Ovary (tissue), 9 donors: Measurements from ENCODE around the gene CEP72. TPM values are rescaled to one million over a fixed set of nuclear protein-coding genes. Genes with fewer than 3 reads are reported as not detected.

ENCODE experiments used
- DNase-seq, 5 donors: peaks; one replicate each; pipeline ENCODE4 v3.0.0-alpha.2; 2019 to 2020
- H3K27ac ChIP-seq, 2 donors: fragments of 200-600 bp; one replicate each; pipeline versions ENCODE4 v1.5.1 to v1.8.0; 2019 to 2022
- H3K27me3 ChIP-seq: fragments of 200-600 bp; one replicate; pipeline ENCODE4 v1.8.0; 2022
- H3K36me3 ChIP-seq: fragments of 200-600 bp; sonication (generic); one replicate; pipeline ENCODE4 v1.5.1; 2019
- H3K4me1 ChIP-seq: one replicate; pipeline ENCODE4 v1.8.1; 2013; ENCODE audit warnings: mild to moderate bottlenecking, moderate library complexity; ENCODE audit not compliant: insufficient read depth
- H3K4me3 ChIP-seq: fragments of 200-600 bp; sonication (generic); one replicate; pipeline ENCODE4 v1.5.1; 2017
- H3K9me3 ChIP-seq, 2 donors: fragments of 200-600 bp in 1 of 2; sonication (generic) in 1 of 2; one replicate each; pipeline versions ENCODE4 v1.5.1 to v1.8.1; 2013 to 2019; ENCODE audit warnings: mild to moderate bottlenecking in 1 of 2, moderate library complexity in 1 of 2
- EP300 ChIP-seq: sonication (generic); formaldehyde crosslinking; IDR thresholded peaks from one replicate; pipeline ENCODE4 v1.6.1; 2017; ENCODE audit warnings: antibody characterized with exemption
- POLR2A ChIP-seq: fragments of 450-650 bp; IDR thresholded peaks from one replicate; pipeline ENCODE4 v1.6.1; 2017; ENCODE audit warnings: antibody characterized with exemption, mild to moderate bottlenecking, moderate library complexity
- WGBS, 3 donors: extraction: QIAGEN DNeasy Blood & Tissue Kit in 1 of 3; methylation state at CpG; one replicate each; pipeline versions ENCODE4 v1.1.5 to v1.1.7; 2013 to 2017; 5-methylcytosine and 5-hydroxymethylcytosine counted together
- intact Hi-C, 4 donors: fragments of 100-400 bp; cut with DNase I; formaldehyde crosslinking; loops; one replicate each; pipeline versions ENCODE4 v1.11.0 to v1.15.1; 2022 to 2023
- polyA plus RNA-seq, 2 donors: library from polyadenylated mRNA; stranded (reverse); fragments of 200-250 nt in 1 of 2; fragments of 350-450 nt in 1 of 2; fragmentation: Illumina TruSeq in 1 of 2; extraction: RNeasy Lipid Tissue Mini Kit (QIAGEN cat#74804) in 1 of 2; gene quantifications; one replicate each; pipeline ENCODE4 v1.2.3, GENCODE V29; 2013 to 2014
- total RNA-seq, 7 donors: library from RNA; depleted of rRNA in 2 of 7; stranded (reverse); fragments of >200 nt in 2 of 7; fragmentation: NEBNext Ultra II Directional in 3 of 7; extraction: Animal tissue kit (Norgen Biotek cat#: 25700) in 3 of 7; gene quantifications; one replicate each; pipeline versions ENCODE4 v1.1.0 to v1.2.4, GENCODE V29; 2016 to 2023
- TF ChIP-seq, protein P1 (sequence below), 3 donors: fragments of 450-650 bp in 2 of 3; fragments of 200-600 bp in 1 of 3; IDR thresholded peaks; one replicate each; pipeline versions ENCODE4 v1.5.1 to v1.8.0; 2016 to 2022; ENCODE audit warnings: antibody characterized with exemption in 3 of 3, mild to moderate bottlenecking in 1 of 3
- donor health status: DM: no; HTN: no; CAD: no; lungs with moderate emphysema.
- donor health status: DM: no; HTN: no; CAD: no.
- donor health status: Bipolar disorder and iron deficiency.
- donor health status: DM: yes; HTN: yes; CAD: no.
- donor health status: DM: no; HTN: no; CAD: no.
- donor health status: DM: yes; HTN: yes; CAD: no.

CEP72 gene
- total and polyA plus RNA-seq, 9 donors = 1.6 to 11.2 (median 7.7) TPM

DNA sequence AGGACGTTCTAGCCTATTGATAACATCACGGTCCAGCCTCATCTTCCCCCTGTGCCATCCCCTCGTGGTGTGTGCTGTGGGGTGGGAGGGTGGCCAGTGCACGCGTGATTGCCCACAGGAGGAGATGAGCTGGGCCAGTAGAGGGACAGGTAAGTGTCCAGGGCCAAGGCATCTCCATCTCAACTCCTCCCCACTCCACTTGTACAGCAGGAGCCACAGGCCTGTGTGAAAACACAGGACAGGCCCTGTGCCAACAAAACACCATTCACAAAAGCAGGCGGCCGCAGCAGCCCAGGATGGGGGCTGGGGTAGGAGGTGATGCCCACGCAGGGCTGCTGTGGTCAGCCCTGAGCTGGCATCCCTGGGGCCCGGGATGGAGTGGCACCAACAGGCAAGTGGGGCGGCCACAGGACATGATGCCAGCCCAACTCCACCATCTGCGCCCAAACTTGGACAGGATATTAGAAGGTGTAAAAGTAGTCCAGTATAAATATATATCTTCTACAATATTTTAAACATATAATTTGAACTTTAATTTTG lies 48.4 kb downstream of the CEP72 start:
- TF ChIP-seq POLR2A = no peak
- TF ChIP-seq, protein P1, sequence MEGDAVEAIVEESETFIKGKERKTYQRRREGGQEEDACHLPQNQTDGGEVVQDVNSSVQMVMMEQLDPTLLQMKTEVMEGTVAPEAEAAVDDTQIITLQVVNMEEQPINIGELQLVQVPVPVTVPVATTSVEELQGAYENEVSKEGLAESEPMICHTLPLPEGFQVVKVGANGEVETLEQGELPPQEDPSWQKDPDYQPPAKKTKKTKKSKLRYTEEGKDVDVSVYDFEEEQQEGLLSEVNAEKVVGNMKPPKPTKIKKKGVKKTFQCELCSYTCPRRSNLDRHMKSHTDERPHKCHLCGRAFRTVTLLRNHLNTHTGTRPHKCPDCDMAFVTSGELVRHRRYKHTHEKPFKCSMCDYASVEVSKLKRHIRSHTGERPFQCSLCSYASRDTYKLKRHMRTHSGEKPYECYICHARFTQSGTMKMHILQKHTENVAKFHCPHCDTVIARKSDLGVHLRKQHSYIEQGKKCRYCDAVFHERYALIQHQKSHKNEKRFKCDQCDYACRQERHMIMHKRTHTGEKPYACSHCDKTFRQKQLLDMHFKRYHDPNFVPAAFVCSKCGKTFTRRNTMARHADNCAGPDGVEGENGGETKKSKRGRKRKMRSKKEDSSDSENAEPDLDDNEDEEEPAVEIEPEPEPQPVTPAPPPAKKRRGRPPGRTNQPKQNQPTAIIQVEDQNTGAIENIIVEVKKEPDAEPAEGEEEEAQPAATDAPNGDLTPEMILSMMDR (IDR thresholded peaks at IDR 0.05) = no peak
- no peak for TF ChIP-seq EP300
- no peak overlapping the region for H3K4me3 ChIP-seq
- H3K36me3 ChIP-seq = peaks cover 2% of the 10 kb centered on the region
- intact Hi-C loops = no loop called here
- WGBS, 3 donors = 91 to 95% (median 94%) methylated on average over 11 of the region's 11 CpGs
- no peak overlapping the region for H3K27ac ChIP-seq
- peaks cover 0 to 3% of the 10 kb centered on the region in 2 donors for H3K9me3 ChIP-seq
- no peaks in the 10 kb centered on the region for H3K27me3 ChIP-seq
- H3K4me1 ChIP-seq = no peaks in the 10 kb centered on the region
- DNase-seq = no peak

DNA sequence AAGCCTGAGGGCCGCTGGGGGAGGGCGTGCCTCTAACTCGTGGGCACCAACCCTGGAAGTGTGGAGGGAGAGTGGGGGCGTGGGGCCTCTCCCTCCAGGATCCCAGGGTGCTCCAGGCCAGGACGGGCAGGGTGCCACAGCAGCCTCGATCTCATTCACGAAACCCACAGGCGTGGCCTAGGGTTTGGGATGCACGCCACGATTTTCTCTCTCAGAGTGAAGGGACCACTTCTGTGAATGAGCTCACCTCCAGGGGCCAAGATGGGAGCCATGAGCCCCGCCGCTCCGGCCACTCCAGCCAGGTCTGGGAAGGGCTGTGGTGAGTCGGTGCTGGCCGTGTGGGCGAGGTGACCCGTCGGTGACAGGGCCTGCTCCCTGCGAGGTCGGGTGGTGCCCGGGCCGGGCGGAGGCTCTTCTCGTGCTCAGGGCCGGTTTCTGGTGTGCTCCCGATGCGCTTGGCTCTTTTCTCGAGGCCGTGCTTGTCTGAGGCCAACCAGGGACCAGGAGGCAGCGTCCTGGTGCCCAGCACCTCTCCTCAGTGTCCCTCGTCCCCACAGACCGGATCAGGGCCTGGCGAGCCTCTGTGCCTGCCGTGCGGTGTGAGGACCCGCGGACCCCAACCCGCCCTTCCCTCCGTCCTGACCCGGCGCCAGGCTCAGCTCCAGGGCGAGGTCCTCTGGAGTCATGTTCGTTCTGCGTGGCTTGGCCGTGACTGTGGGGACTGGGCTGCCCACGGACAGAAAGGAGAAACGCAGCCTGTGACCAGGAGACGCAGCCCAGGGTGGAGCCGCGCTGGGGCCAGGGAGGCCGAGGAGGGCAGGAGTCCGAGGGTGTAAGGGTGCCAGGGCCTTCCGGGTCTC lies 50.0 kb downstream of the CEP72 start:
- intact Hi-C loops = no loop called here
- WGBS, 3 donors = 95 to 98% (median 97%) methylated on average over 53 of the region's 53 CpGs
- Histone ChIP-seq H3K4me1 (no peaks in the 10 kb centered on the region), H3K27ac (no peak overlapping the region), H3K27me3 (no peaks in the 10 kb centered on the region), H3K9me3 (peaks cover 0 to 3% of the 10 kb centered on the region in 2 donors), H3K4me3 (no peak overlapping the region), H3K36me3 (peaks cover 2% of the 10 kb centered on the region)
- peak in 1 of 5 donors; percentile 20 for DNase-seq
- TF ChIP-seq POLR2A (no peak), EP300 (no peak)
- TF ChIP-seq, protein P1 (IDR thresholded peaks at IDR 0.05) = no peak

DNA sequence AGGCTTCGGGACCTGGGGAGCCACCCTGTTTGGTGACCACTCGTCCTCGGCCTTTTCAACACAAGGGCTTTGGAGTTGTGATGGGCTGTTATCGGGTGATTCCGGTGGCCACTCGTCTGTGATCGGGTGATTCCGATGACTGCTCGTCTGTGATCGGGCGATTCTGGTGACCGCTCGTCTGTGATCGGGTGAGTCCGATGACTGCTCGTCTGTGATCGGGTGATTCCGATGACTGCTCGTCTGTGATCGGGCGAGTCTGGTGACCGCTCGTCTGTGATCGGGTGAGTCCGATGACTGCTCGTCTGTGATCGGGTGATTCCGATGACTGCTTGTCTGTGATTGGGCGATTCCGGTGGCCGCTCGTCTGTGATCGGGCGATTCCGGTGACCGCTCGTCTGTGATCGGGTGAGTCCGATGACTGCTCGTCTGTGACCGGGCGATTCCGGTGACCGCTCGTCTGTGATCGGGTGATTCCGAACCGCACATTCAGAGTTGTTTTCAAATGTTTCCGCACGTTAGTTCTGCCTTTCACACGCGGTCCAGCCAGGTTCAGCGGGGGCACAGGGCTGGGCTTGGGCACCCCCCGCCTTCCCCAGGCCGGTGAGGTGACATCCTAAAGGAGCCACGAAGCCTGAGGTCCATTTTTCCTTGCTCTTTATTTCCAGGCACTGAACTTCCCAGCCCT lies 50.8 kb downstream of the CEP72 start:
- Histone ChIP-seq H3K9me3 (peaks cover 0 to 3% of the 10 kb centered on the region in 2 donors), H3K27me3 (no peaks in the 10 kb centered on the region), H3K36me3 (no peaks in the 10 kb centered on the region), H3K27ac (no peak overlapping the region), H3K4me3 (no peak overlapping the region), H3K4me1 (no peaks in the 10 kb centered on the region)
- DNase-seq = no peak
- intact Hi-C loops = no loop called here
- no peak for TF ChIP-seq POLR2A
- TF ChIP-seq, protein P1 (IDR thresholded peaks at IDR 0.05) = no peak
- TF ChIP-seq EP300 = no peak
- 93 to 97% (median 96%) methylated on average over 56 of the region's 56 CpGs for WGBS, 3 donors

DNA sequence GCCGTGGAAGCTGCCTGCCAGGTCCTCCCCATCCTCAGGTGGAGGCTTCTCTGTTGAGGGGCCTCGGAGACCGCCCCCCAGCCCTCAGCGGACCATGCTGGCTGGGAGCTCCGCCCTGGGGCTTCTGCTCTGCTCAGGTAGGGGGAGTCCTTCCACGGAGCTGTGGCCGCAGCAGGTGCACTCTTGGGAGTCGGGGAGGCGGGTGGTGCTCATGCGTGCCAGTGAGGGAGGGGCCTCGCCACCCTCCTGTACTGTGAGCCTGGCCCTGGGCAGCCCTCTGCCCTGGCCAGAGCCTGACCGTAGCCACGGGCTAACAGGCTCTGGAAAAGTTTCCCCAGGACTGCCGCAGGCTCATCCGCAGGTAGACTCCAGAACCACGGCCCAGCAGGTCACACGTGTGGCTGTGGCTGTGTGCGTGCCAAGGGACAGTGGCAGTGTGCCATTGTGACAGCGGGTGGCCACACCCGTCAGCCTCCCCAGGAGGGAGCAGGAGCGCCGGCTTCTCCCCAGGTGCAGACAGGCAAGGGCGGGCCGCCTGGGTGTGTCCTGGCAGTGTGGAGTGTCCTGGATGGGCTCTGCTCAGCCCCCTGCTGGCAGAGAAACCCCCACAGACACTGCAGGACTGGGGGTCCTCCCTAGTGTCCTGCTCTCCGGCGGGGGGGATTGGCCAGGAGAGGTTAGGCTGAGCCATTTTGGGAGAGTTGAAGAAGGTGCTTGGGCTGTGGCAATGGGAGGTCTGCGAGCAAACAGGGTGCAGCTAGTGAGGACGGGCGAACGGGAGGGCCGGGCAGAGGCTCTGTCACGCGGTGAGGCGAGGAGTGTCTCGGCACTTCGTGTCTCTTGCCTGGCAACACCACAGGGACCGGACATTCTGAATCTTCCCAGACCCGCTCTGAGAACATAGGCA lies 51.5 kb downstream of the CEP72 start:
- no peak for DNase-seq
- H3K4me3 ChIP-seq = no peak overlapping the region
- intact Hi-C loops = no loop called here
- 93 to 98% (median 93%) methylated on average over 38 of the region's 38 CpGs for WGBS, 3 donors
- no peak overlapping the region for H3K27ac ChIP-seq
- H3K36me3 ChIP-seq = no peaks in the 10 kb centered on the region
- no peaks in the 10 kb centered on the region for H3K4me1 ChIP-seq
- H3K9me3 ChIP-seq = no peaks in the 10 kb centered on the region
- TF ChIP-seq, protein P1 (IDR thresholded peaks at IDR 0.05) = no peak
- no peak for TF ChIP-seq EP300
- no peak for TF ChIP-seq POLR2A
- H3K27me3 ChIP-seq = no peaks in the 10 kb centered on the region
